HEK293 (cell line): ENCODE data around the gene FLT4.

Experiments used
- CTCF ChIA-PET: fragments of 350-600 bp; formaldehyde crosslinking; extraction: SDS; loops from one replicate; lab custom pipeline; 2021; ENCODE audit warnings: antibody characterized with exemption; lab: Yijun Ruan, JAX
- POLR2A ChIA-PET: fragments of 300-600 bp; formaldehyde crosslinking; extraction: SDS; loops from one replicate; lab custom pipeline; 2020; ENCODE audit warnings: antibody characterized with exemption, inconsistent platforms; lab: Yijun Ruan, JAX
- H3K27ac ChIP-seq: fragments of 200-500 bp; sonication (Bioruptor generic); 2 replicates; pipeline ENCODE4 v1.5.1; 2014; ENCODE audit warnings: low read depth, low read length, control low read depth, inconsistent platforms; ENCODE audit errors: extremely low read depth
- H3K36me3 ChIP-seq, 2 experiments: fragments of 200-500 bp in 1 of 2; sonication (Bioruptor generic) in 1 of 2; 1 replicate in 1 of 2; 2 replicates in 1 of 2; pipeline ENCODE4 v1.5.1; 2014 to 2017; ENCODE audit warnings: inconsistent platforms in 2 of 2, low read length in 2 of 2; ENCODE audit not compliant: control insufficient read depth in 2 of 2, insufficient read depth in 1 of 2
- H3K4me1 ChIP-seq: fragments of 200-500 bp; sonication (Bioruptor generic); 2 replicates; pipeline ENCODE4 v1.5.1; 2014; ENCODE audit warnings: mild to moderate bottlenecking, low read length, inconsistent platforms; ENCODE audit not compliant: control insufficient read depth, insufficient read depth
- H3K4me3 ChIP-seq: 2 replicates; pipeline ENCODE4 v1.5.1; 2011; ENCODE audit warnings: low read depth, mild to moderate bottlenecking, control low read depth, low read length, moderate library complexity
- H3K9me3 ChIP-seq: fragments of 200-500 bp; sonication (Bioruptor generic); 2 replicates; pipeline ENCODE4 v1.5.1; 2014; ENCODE audit warnings: low read depth, low read length, inconsistent platforms; ENCODE audit not compliant: control insufficient read depth, insufficient read depth
- BCL11A ChIP-seq: fragments of 450-650 bp; formaldehyde crosslinking; IDR thresholded peaks from 2 replicates; pipeline ENCODE4 v1.5.1; 2016; ENCODE audit warnings: low read depth, missing biosample characterization, missing genetic modification characterization
- HIC1 ChIP-seq: fragments of 450-650 bp; formaldehyde crosslinking; IDR thresholded peaks from 2 replicates; pipeline ENCODE4 v1.5.1; 2016; ENCODE audit warnings: missing biosample characterization, missing genetic modification characterization
- KLF7 ChIP-seq: fragments of 450-650 bp; formaldehyde crosslinking; IDR thresholded peaks from 2 replicates; pipeline ENCODE4 v1.5.1; 2016; ENCODE audit warnings: missing biosample characterization, missing genetic modification characterization, borderline replicate concordance
- KLF8 ChIP-seq: fragments of 450-650 bp; formaldehyde crosslinking; IDR thresholded peaks from 2 replicates; pipeline ENCODE4 v1.5.1; 2016; ENCODE audit warnings: missing biosample characterization, missing genetic modification characterization
- PATZ1 ChIP-seq: fragments of 450-650 bp; formaldehyde crosslinking; IDR thresholded peaks from 2 replicates; pipeline ENCODE4 v1.5.1; 2016; ENCODE audit warnings: missing biosample characterization, missing genetic modification characterization
- SETDB1 ChIP-seq: IDR thresholded peaks from one replicate; pipeline ENCODE4 v1.6.1; 2017; ENCODE audit warnings: mild to moderate bottlenecking, low read length, moderate library complexity, mixed read lengths; ENCODE audit not compliant: insufficient read length
- TCF7L2 ChIP-seq: IDR thresholded peaks from 2 replicates; pipeline ENCODE4 v1.6.1; 2011; ENCODE audit warnings: low read depth, mild to moderate bottlenecking, inconsistent platforms, low read length, moderate library complexity, borderline replicate concordance
- ZNF138 ChIP-seq: fragments of 450-650 bp; formaldehyde crosslinking; IDR thresholded peaks from 2 replicates; pipeline ENCODE4 v1.5.1; 2016; ENCODE audit warnings: missing biosample characterization, missing genetic modification characterization, borderline replicate concordance
- ZNF184 ChIP-seq: fragments of 450-650 bp; IDR thresholded peaks from 2 replicates; pipeline ENCODE4 v1.5.1; 2018; ENCODE audit warnings: missing biosample characterization, mild to moderate bottlenecking, missing genetic modification characterization
- ZNF335 ChIP-seq: fragments of 450-650 bp; formaldehyde crosslinking; conservative IDR thresholded peaks from 2 replicates; pipeline ENCODE4 v1.5.1; 2016; ENCODE audit warnings: missing biosample characterization, missing genetic modification characterization
- ZNF404 ChIP-seq: fragments of 450-650 bp; formaldehyde crosslinking; IDR thresholded peaks from 2 replicates; pipeline ENCODE4 v1.5.1; 2017; ENCODE audit warnings: missing biosample characterization, missing genetic modification characterization
- ZNF473 ChIP-seq: fragments of 450-650 bp; formaldehyde crosslinking; IDR thresholded peaks from 2 replicates; pipeline ENCODE4 v1.5.1; 2017; ENCODE audit warnings: missing biosample characterization, missing genetic modification characterization
- ZNF510 ChIP-seq: fragments of 450-650 bp; formaldehyde crosslinking; IDR thresholded peaks from 2 replicates; pipeline ENCODE4 v1.5.1; 2018; ENCODE audit warnings: mild to moderate bottlenecking, missing genetic modification characterization, missing biosample characterization; ENCODE audit not compliant: insufficient replicate concordance
- ZNF560 ChIP-seq: fragments of 450-650 bp; formaldehyde crosslinking; IDR thresholded peaks from 2 replicates; pipeline ENCODE4 v1.5.1; 2017; ENCODE audit warnings: missing biosample characterization, missing genetic modification characterization, borderline replicate concordance
- ZNF585B ChIP-seq: fragments of 450-650 bp; formaldehyde crosslinking; IDR thresholded peaks from 2 replicates; pipeline ENCODE4 v1.5.1; 2016; ENCODE audit warnings: missing biosample characterization, missing genetic modification characterization
- ZNF621 ChIP-seq: fragments of 450-650 bp; formaldehyde crosslinking; IDR thresholded peaks from 2 replicates; pipeline ENCODE4 v1.5.1; 2017; ENCODE audit warnings: missing biosample characterization, missing genetic modification characterization
- ZNF707 ChIP-seq: fragments of 450-650 bp; formaldehyde crosslinking; IDR thresholded peaks from 2 replicates; pipeline ENCODE4 v1.5.1; 2016; ENCODE audit warnings: missing biosample characterization, missing genetic modification characterization
- ZNF76 ChIP-seq: fragments of 450-650 bp; formaldehyde crosslinking; IDR thresholded peaks from 2 replicates; pipeline ENCODE4; 2016; ENCODE audit warnings: low read depth, missing biosample characterization, missing genetic modification characterization, borderline replicate concordance
- ZNF777 ChIP-seq: fragments of 450-650 bp; formaldehyde crosslinking; IDR thresholded peaks from 2 replicates; pipeline ENCODE4 v1.5.1; 2017; ENCODE audit warnings: missing biosample characterization, missing genetic modification characterization, borderline replicate concordance
- ZNF792 ChIP-seq: fragments of 450-650 bp; formaldehyde crosslinking; IDR thresholded peaks from 2 replicates; pipeline ENCODE4 v1.5.1; 2016; ENCODE audit warnings: missing biosample characterization, missing genetic modification characterization
- ZSCAN4 ChIP-seq: fragments of 450-650 bp; formaldehyde crosslinking; IDR thresholded peaks from 2 replicates; pipeline ENCODE4 v1.5.1; 2017; ENCODE audit warnings: missing biosample characterization, missing genetic modification characterization

Gene FLT4

DNA sequence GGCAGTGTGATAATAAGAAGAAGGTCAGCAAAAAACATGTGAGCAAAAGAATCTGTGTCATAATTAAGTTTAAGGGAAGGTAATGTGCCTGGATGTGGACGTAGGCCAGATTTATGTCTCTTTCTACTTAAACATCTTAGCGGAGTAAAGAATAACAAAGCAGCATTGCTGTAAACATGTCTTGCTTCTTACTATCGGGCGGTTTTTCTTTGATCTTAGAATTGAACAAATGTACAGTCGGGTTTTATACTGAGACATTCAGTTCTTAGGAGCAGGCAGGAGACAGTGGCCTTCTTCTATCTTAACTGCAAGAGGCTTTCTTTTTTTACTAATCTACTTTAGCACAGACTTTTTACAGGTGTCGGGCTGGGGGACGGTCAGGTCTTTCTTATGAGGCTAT lies 40.4 kb upstream of the FLT4 start (continued):
- TF ChIP-seq ZNF560 (tag by site-specific recombination), result no peak

DNA sequence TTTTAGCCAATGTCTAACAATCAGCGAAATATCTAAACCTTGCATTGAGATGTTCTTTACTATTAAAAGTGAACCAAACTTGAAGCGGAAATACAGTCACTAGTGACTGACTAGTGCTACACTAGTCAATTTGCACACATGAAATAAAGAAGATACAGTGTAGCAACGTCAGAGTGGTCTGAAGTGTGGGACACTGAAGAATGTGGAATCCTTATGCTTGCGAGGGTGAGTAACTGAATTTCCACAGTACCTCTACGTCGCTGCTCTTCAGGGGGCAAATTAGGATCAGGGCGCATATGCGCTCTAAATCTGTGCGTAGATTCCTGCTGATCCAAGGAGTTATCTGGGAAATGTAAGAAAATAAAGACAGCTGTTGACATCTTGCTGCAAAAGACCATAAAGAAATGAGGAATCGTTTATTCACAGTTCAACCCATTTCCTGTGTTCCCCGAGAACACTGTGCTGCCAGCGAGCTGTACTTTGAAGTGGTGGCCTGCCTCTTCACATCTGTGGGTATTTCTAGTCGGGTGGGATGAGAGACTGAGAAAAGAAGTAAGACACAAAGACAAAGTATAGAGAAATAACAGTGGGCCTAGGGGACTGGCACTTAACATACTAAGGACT lies 39.8 kb upstream of the FLT4 start:
- Histone ChIP-seq H3K4me1 (no peaks in the 10 kb centered on the region), H3K4me3 (no peak overlapping the region), H3K27ac (no peak overlapping the region), H3K9me3 (no peaks in the 10 kb centered on the region), H3K36me3 (no peaks in the 10 kb centered on the region)
- POLR2A ChIA-PET, result no interaction called here
- CTCF ChIA-PET, result no interaction called here
- no peak for TF ChIP-seq ZNF404 (tag by site-specific recombination)
- TF ChIP-seq ZNF510 (tag by site-specific recombination), result no peak
- TF ChIP-seq ZNF777, result no peak
- TF ChIP-seq ZNF473 (tag by site-specific recombination), result no peak
- no peak for TF ChIP-seq ZSCAN4
- TF ChIP-seq KLF7, result no peak
- TF ChIP-seq PATZ1 (tag by site-specific recombination), result no peak
- TF ChIP-seq ZNF585B (tag by site-specific recombination), result no peak
- TF ChIP-seq KLF8, result no peak
- no peak for TF ChIP-seq ZNF184
- TF ChIP-seq ZNF76, result no peak
- TF ChIP-seq BCL11A (tag by site-specific recombination), result no peak
- no peak for TF ChIP-seq TCF7L2
- no peak for TF ChIP-seq SETDB1
- no peak for TF ChIP-seq HIC1 (tag by site-specific recombination)
- TF ChIP-seq ZNF138 (tag by site-specific recombination), result no peak
- TF ChIP-seq ZNF707, result no peak
- TF ChIP-seq ZNF792 (tag by site-specific recombination), result no peak
- no peak for TF ChIP-seq ZNF621 (tag by site-specific recombination)
- no peak for TF ChIP-seq ZNF335 (tag by site-specific recombination)
